Amniotic stem cell (primary cell): ENCODE results near the gene STAMBP.
A peak's percentile ranks its signal among the peaks of the same experiment; 100 is the strongest.
"Not testable (repeated sequence)": the region's sequence is repeated elsewhere in the genome, so short reads cannot be mapped to it uniquely, and the experiment has no call there.

Experiments used
- DNase-seq: peaks from one replicate; lab custom pipeline; 2025; lab: John Stamatoyannopoulos, UW

Gene STAMBP

GRCh38 chr2:73837847-73838585 is 9.3 kb downstream of the STAMBP start:
- no peak for DNase-seq

- no peak for DNase-seq
Observed at GRCh38 chr2:73838889-73839534, 10.3 kb downstream of the STAMBP start.

- DNase-seq, result no peak
Observed at GRCh38 chr2:73839653-73840411, 11.1 kb downstream of the STAMBP start.

- no peak for DNase-seq
Observed at GRCh38 chr2:73841912-73842738, 13.4 kb downstream of the STAMBP start.

- no peak for DNase-seq
Observed at GRCh38 chr2:73842739-73843019, 13.9 kb downstream of the STAMBP start.

- DNase-seq, result no peak
Observed at GRCh38 chr2:73844087-73844486, 15.3 kb downstream of the STAMBP start.

- DNase-seq, result no peak
Observed at GRCh38 chr2:73850009-73850408, 21.2 kb downstream of the STAMBP start.

- no peak for DNase-seq
Observed at GRCh38 chr2:73851274-73851673, 22.5 kb downstream of the STAMBP start.

GRCh38 chr2:73852020-73852419 is 23.3 kb downstream of the STAMBP start:
- DNase-seq, result peak; percentile 28

GRCh38 chr2:73855526-73855925 is 26.8 kb downstream of the STAMBP start:
- DNase-seq, result no peak

GRCh38 chr2:73856214-73856613 is 27.5 kb downstream of the STAMBP start:
- DNase-seq, result no peak

GRCh38 chr2:73859721-73860586 is 31.2 kb downstream of the STAMBP start:
- peak; percentile 53 for DNase-seq

GRCh38 chr2:73862987-73863386 is 34.2 kb downstream of the STAMBP start:
- DNase-seq, result no peak

- no peak for DNase-seq
Observed at GRCh38 chr2:73868204-73868978, 39.6 kb downstream of the STAMBP start.

- DNase-seq, result peak; percentile 48
Observed at GRCh38 chr2:73870084-73870483, 41.3 kb downstream of the STAMBP start.

- DNase-seq, result no peak
Observed at GRCh38 chr2:73877071-73877802, 48.5 kb downstream of the STAMBP start.

GRCh38 chr2:73877984-73878383 is 49.2 kb downstream of the STAMBP start:
- DNase-seq, result not testable (repeated sequence)

- DNase-seq, result no peak
Observed at GRCh38 chr2:73885406-73885805, 56.6 kb downstream of the STAMBP start.

GRCh38 chr2:73886357-73886756 is 57.6 kb downstream of the STAMBP start:
- DNase-seq, result no peak
